HepG2 (cell line): ENCODE measurements around the gene MBIP.

Experiments used
- MXD4 ChIP-seq: IDR thresholded peaks from 2 replicates; pipeline ENCODE4 v1.6.1; 2016; ENCODE audit warnings: mild to moderate bottlenecking, missing biosample characterization, missing genetic modification reagents
- TCF7L2 ChIP-seq: IDR thresholded peaks from 2 replicates; pipeline ENCODE4 v1.6.1; 2011; ENCODE audit warnings: mild to moderate bottlenecking, low read depth, low read length, moderate library complexity
- ZNF335 ChIP-seq: sonication (generic); formaldehyde crosslinking; IDR thresholded peaks from 2 replicates; pipeline ENCODE4 v1.4.0; 2020; ENCODE audit warnings: missing genetic modification reagents
- ZNF687 ChIP-seq: sonication (generic); formaldehyde crosslinking; IDR thresholded peaks from 2 replicates; pipeline ENCODE4 v1.5.1; 2020; ENCODE audit warnings: mild to moderate bottlenecking, missing genetic modification reagents, moderate library complexity

GRCh38 chr14:36320897-36321381 is 502 bp upstream of the MBIP start:
- TF ChIP-seq TCF7L2, result no peak
- no peak for TF ChIP-seq MXD4 (CRISPR knock-in tag)
- TF ChIP-seq ZNF335 (CRISPR knock-in tag), result no peak
- no peak for TF ChIP-seq ZNF687
